Natural killer cell (primary cell): ENCODE results near the gene UBXN6. TPM values are rescaled to one million over a fixed set of nuclear protein-coding genes. Genes with fewer than 3 reads are reported as not detected.
A peak's percentile ranks its signal among the peaks of the same experiment; 100 is the strongest.

Experiments
- ATAC-seq, 3 donors: fragments of 150-1000 bp in 2 of 3; fragments of 200-7000 bp in 1 of 3; cut with Tn5 transposase; 1 replicate in 1 of 3; 2 replicates in 2 of 3; pipeline ENCODE4 v1.10.0; 2021; ENCODE audit warnings: mild to moderate bottlenecking in 2 of 3, moderate library complexity in 2 of 3
- DNase-seq, 2 donors: peaks; one replicate each; pipeline versions ENCODE4 v3.0.0 to v3.0.0-alpha.2; 2013 to 2021; ENCODE audit warnings: mixed read lengths in 1 of 2
- H3K27ac ChIP-seq: one replicate; pipeline ENCODE4 v1.5.1; 2013; ENCODE audit warnings: mild to moderate bottlenecking, low read length
- H3K27me3 ChIP-seq: one replicate; pipeline ENCODE4 v1.6.1; 2013; ENCODE audit warnings: low read length; ENCODE audit not compliant: control insufficient read depth, insufficient read depth
- H3K36me3 ChIP-seq: one replicate; pipeline ENCODE4 v1.6.1; 2013; ENCODE audit warnings: low read length; ENCODE audit not compliant: control insufficient read depth, insufficient read depth
- H3K4me1 ChIP-seq: one replicate; pipeline ENCODE4 v1.6.1; 2013; ENCODE audit warnings: low read length; ENCODE audit not compliant: control insufficient read depth, insufficient read depth
- H3K4me3 ChIP-seq: one replicate; pipeline ENCODE4 v1.5.1; 2013; ENCODE audit warnings: low read length
- H3K9me3 ChIP-seq: one replicate; pipeline ENCODE4 v1.6.1; 2013; ENCODE audit warnings: low read length; ENCODE audit not compliant: control insufficient read depth, insufficient read depth
- H3K27ac Mint-ChIP-seq, 2 donors: one replicate each; pipeline ENCODE4 v1.8.0; 2022; ENCODE audit warnings: mild to moderate bottlenecking in 2 of 2, mixed read lengths in 2 of 2, moderate library complexity in 1 of 2
- H3K27me3 Mint-ChIP-seq, 2 donors: one replicate each; pipeline ENCODE4 v1.8.0; 2022; ENCODE audit warnings: low read depth in 2 of 2, mixed read lengths in 2 of 2
- H3K36me3 Mint-ChIP-seq: one replicate; pipeline ENCODE4 v1.8.0; 2022; ENCODE audit warnings: mixed read lengths
- H3K4me1 Mint-ChIP-seq, 2 donors: one replicate each; pipeline ENCODE4 v1.8.0; 2022; ENCODE audit warnings: mixed read lengths in 2 of 2
- H3K4me3 Mint-ChIP-seq: one replicate; pipeline ENCODE4 v1.8.0; 2022; ENCODE audit warnings: mild to moderate bottlenecking, moderate library complexity, mixed read lengths
- H3K9me3 Mint-ChIP-seq, 2 donors: one replicate each; pipeline ENCODE4 v1.8.0; 2022; ENCODE audit warnings: mixed read lengths in 2 of 2
- CTCF ChIP-seq: fragments of 200-600 bp; IDR thresholded peaks from one replicate; pipeline ENCODE4 v1.8.0; 2022; ENCODE audit warnings: antibody characterized with exemption
- WGBS: methylation state at CpG from one replicate; pipeline ENCODE4 v1.1.7; 2013; ENCODE audit warnings: missing lambda C conversion rate; ENCODE audit not compliant: insufficient coverage; 5-methylcytosine and 5-hydroxymethylcytosine counted together
- intact Hi-C: fragments of 100-400 bp; cut with micrococcal nuclease; formaldehyde crosslinking; loops from one replicate; pipeline ENCODE4 v1.14.2; 2022
- total RNA-seq, 4 donors: library from RNA; stranded (reverse); fragments of 120-200 nt in 1 of 4; gene quantifications; one replicate each; pipeline versions ENCODE4 v1.2.3 to v1.2.4, GENCODE V29; 2013 to 2022

UBXN6 gene
- total RNA-seq, 3 donors from 2014 or later (not counting 1 experiment from before 2014, with no cell fraction given): 54.3 to 67.7 (median 63.3) TPM

- Histone ChIP-seq H3K4me1 (peaks cover 35% of the 10 kb centered on the region), H3K36me3 (peaks cover 11% of the 10 kb centered on the region), H3K27ac (no peak overlapping the region), H3K4me3 (no peak overlapping the region), H3K9me3 (no peaks in the 10 kb centered on the region), H3K27me3 (no peaks in the 10 kb centered on the region)
- intact Hi-C loops: no loop called here
- TF ChIP-seq CTCF: no peak
- peak in 1 of 2 donors; percentile 46 for DNase-seq
- WGBS: 38% methylated on average over 8 of the region's 13 CpGs
- H3K4me3 Mint-ChIP-seq: peak overlapping the region; percentile 80
- no peaks in the 10 kb centered on the region for H3K36me3 Mint-ChIP-seq
- H3K27ac Mint-ChIP-seq: peak overlapping the region in 1 of 2 donors; percentile 30
- no peaks in the 10 kb centered on the region for H3K27me3 Mint-ChIP-seq
- ATAC-seq: no peak
- H3K4me1 Mint-ChIP-seq: peaks cover 20 to 25% of the 10 kb centered on the region in 2 donors
- no peaks in the 10 kb centered on the region for H3K9me3 Mint-ChIP-seq
These were observed 17.0 kb upstream of the UBXN6 start for GRCh38 chr19:4474514-4475022.

GRCh38 chr19:4473763-4474513, 16.3 kb upstream of the UBXN6 start:
- H3K36me3 Mint-ChIP-seq: no peaks in the 10 kb centered on the region
- Histone ChIP-seq H3K4me3 (no peak overlapping the region), H3K27ac (no peak overlapping the region), H3K27me3 (no peaks in the 10 kb centered on the region), H3K9me3 (no peaks in the 10 kb centered on the region), H3K4me1 (peaks cover 35% of the 10 kb centered on the region), H3K36me3 (peaks cover 11% of the 10 kb centered on the region)
- H3K27me3 Mint-ChIP-seq: no peaks in the 10 kb centered on the region
- H3K4me1 Mint-ChIP-seq: peaks cover 20 to 25% of the 10 kb centered on the region in 2 donors
- no peak for TF ChIP-seq CTCF
- H3K9me3 Mint-ChIP-seq: no peaks in the 10 kb centered on the region
- peak overlapping the region in 1 of 2 donors; percentile 65 for H3K27ac Mint-ChIP-seq
- intact Hi-C loops: no loop called here
- peak overlapping the region; percentile 80 for H3K4me3 Mint-ChIP-seq
- ATAC-seq (no peak), DNase-seq (no peak)
- 44% methylated on average over 23 of the region's 23 CpGs for WGBS

- intact Hi-C loops: no loop called here
- DNase-seq (no peak), ATAC-seq (no peak)
- no peak overlapping the region for H3K27ac ChIP-seq
- no peaks in the 10 kb centered on the region for H3K27me3 ChIP-seq
- 34% methylated on average over 25 of the region's 25 CpGs for WGBS
- Mint-ChIP-seq H3K4me1 (peaks cover 20 to 25% of the 10 kb centered on the region in 2 donors), H3K27me3 (no peaks in the 10 kb centered on the region), H3K27ac (peak overlapping the region in 1 of 2 donors; percentile 65), H3K4me3 (peak overlapping the region; percentile 80), H3K36me3 (no peaks in the 10 kb centered on the region), H3K9me3 (no peaks in the 10 kb centered on the region)
- H3K4me3 ChIP-seq: peak overlapping the region; percentile 58
- no peak for TF ChIP-seq CTCF
- no peaks in the 10 kb centered on the region for H3K9me3 ChIP-seq
- H3K4me1 ChIP-seq: peaks cover 35% of the 10 kb centered on the region
- H3K36me3 ChIP-seq: peaks cover 11% of the 10 kb centered on the region
These were observed 15.6 kb upstream of the UBXN6 start for GRCh38 chr19:4473011-4473762.
